ENCODE measurements around the gene EIF4E1B. TPM values are rescaled to one million over a fixed set of nuclear protein-coding genes. Genes with fewer than 3 reads are reported as not detected.

Gene EIF4E1B
- total RNA-seq, 1 donor from 2014 or later, result not detected

DNA sequence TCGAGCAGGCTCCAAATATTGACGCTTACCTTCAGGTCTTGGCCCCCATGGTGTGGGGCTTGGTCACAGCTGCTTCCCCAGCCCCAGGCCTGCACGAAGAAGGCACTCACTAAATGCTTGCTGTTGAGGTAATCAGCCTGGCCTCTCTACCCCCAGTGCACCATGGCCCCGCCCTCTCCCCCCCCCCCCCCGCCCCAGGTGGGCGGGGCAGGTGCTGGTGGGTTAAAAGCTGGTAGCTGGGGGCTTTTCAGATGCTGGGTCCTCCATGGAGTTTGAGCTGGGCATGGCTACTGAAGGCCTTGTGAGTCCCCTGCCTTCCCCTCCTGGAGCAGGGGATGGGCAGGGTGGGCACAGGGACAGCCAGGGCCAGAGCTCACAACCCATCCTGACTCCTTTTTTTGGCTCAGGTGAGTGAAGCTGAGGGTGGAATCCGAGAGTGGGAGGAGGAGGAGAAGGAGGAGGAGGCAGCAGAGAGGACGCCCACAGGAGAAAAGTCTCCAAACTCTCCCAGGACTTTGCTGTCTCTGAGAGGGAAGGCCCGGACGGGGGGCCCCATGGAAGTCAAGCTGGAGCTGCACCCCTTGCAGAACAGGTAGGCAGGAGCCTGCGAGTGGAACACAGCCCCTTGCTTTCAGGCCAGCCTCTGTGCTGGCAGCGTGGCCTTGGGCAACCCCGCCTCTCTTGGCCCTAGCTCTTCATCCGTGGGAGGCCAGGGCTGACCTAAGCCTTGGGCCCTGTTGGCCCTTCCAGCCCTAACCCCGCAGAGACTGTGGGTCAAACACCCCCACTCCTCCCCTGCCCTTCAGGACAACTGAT is 12.4 kb downstream of the EIF4E1B start:
- intact Hi-C loops (cut with DNase I), result no loop called here
- DNase-seq (ENCODE audit: low spot score) (no peak), ATAC-seq (no peak)

- DNase-seq (ENCODE audit: low spot score) (no peak), ATAC-seq (no peak)
- intact Hi-C loops (cut with DNase I), result no loop called here
These were observed 13.2 kb downstream of the EIF4E1B start for GRCh38 chr5:176643491-176644219.

DNA sequence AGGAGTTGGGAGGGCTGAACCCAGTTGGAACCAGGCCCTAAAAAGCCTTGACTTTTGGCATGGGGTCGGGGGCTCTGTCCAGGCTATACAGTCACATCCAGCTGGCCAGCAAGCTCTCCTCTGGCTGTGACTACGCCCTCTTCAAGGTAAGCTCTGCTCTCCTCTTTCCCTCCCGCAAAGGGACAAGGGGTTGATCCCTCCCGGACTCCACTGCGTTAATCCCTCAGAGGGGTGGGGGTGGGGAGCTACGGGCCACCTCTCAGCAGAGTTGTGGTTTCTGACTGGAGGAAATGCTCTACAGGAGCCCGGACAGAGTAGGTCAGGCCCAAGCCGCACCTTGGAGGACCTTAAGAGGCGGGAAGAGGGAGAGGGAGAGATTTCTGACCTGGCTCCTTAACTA is 13.8 kb downstream of the EIF4E1B start:
- intact Hi-C loops (cut with DNase I), result no loop called here
- ATAC-seq (no peak), DNase-seq (ENCODE audit: low spot score) (no peak)

- intact Hi-C loops (cut with DNase I), result no loop called here
These were observed 14.6 kb downstream of the EIF4E1B start for GRCh38 chr5:176644878-176645670.

DNA sequence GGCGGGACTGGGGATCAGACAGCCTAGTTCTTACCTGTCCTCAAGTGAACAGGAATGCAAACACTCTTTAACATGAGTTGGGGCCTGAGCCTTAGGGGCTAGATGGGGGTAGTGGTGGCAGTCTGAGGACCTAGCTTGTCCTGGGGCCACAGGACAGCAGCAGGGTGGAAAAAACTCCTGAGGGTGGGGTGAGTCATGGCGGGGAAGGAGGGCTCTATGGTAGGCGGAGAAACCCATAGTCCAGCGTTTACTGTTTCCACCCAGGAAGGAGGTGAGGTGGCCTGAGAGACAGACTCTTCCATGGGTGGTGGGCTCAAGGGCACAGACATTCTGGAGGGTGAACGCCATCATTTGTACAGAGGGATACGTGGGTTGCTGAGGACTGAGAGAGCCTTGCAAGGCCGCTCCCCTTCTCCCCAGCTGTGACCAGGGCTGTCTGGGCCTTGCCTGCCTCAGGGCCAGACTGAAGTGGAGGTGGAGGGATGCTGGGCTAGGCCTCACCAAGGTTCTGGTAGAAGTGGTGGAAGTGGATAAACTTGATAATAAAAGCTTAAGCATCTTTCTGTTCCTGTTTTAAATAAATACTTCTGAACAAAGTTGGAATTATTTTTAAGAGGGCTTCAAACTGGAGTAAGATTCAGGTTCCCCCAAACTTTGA is 15.7 kb downstream of the EIF4E1B start:
- intact Hi-C loops (cut with DNase I), result no loop called here

More at GRCh38 chr5:176644878-176645670, 14.6 kb downstream of the EIF4E1B start:
- ATAC-seq (no peak), DNase-seq (ENCODE audit: low spot score) (no peak)

GRCh38 chr5:176646707-176647029 is 16.2 kb downstream of the EIF4E1B start:
- intact Hi-C loops (cut with DNase I), result no loop called here
- DNase-seq (ENCODE audit: low spot score) (peak; percentile 75), ATAC-seq (peak; percentile 1)

More for the DNA sequence above, 15.7 kb downstream of the EIF4E1B start:
- no peak for DNase-seq (ENCODE audit: low spot score)
- ATAC-seq, result no peak

DNA sequence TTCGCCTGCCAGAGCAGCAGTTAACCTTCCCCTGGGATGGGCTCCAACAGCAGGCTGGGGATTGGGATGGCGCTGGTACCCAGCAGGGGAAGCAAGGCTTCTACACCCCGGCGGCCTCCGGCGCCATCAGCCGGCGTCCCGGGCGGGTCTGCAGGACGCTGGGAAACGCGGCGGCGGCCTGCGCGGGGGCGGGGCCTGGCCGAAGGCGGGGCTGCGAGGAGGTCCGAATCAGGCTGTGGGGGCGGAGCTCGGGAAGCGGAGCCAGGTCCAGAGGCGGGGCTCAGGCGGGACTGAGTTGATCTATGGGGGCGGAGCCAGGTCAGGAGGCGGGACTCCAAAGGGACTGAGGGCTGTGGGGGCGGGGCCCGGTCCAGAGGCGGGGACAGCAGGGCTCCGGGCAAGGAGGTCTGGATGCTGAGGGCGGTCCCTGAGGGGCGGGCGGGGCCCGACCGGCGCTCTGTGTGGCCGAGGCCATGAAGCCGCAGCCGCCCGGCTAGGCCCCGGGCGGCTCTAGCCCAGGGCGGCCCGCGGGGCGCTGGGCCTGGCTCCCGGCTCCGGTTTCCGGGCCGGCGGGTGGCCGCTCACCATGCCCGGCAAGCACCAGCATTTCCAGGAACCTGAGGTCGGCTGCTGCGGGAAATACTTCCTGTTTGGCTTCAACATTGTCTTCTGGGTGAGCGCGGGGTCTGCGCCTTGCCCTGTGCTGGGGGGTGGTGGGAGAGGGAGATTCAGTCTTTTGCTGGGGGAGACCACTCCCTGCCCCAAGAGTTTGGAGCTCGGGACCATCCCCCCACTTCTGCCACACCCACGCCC is 16.8 kb downstream of the EIF4E1B start, which contains the start of gene TSPAN17:
TSPAN17 (plus strand) TSS at position 455 of the 813 bp plus-strand sequence; CDS start at position 587, 132 bp downstream.
- ATAC-seq, result peak; percentile 99
- peak; percentile 100 for DNase-seq (ENCODE audit: low spot score)
- intact Hi-C loops (cut with DNase I), result no loop called here

GRCh38 chr5:176647843-176648473 is 17.5 kb downstream of the EIF4E1B start:
- ATAC-seq (no peak), DNase-seq (ENCODE audit: low spot score) (peak; percentile 84)
- intact Hi-C loops (cut with DNase I), result no loop called here

GRCh38 chr5:176648474-176649194 is 18.2 kb downstream of the EIF4E1B start:
- no peak for ATAC-seq
- no peak for DNase-seq (ENCODE audit: low spot score)
- intact Hi-C loops (cut with DNase I), result no loop called here

- no peak for ATAC-seq
- DNase-seq (ENCODE audit: low spot score), result no peak
- intact Hi-C loops (cut with DNase I), result no loop called here
These were observed 19.9 kb downstream of the EIF4E1B start for GRCh38 chr5:176650354-176650884.

- intact Hi-C loops (cut with DNase I), result no loop called here
- ATAC-seq (no peak), DNase-seq (ENCODE audit: low spot score) (no peak)
These were observed 21.1 kb downstream of the EIF4E1B start for GRCh38 chr5:176651472-176651980.

DNA sequence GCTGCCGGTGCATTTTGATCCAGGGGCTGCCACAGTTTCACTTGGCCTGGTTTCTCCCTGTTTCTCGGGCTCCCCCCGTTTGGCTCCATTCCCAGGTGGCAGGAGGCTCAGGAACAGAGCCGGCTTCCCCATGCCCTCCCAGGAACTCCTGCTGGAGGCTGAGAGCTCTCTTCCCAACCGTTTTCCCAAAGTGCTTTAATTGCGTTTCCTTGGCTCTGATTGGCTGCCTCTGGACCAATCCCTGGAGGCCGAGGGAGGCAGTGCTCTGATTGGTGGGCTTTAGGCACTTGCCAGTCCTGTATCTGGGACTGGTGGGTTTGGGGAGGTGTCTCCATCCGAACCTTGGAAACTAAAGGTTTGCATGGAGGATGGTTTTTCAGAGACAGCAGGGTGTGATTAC is 21.7 kb downstream of the EIF4E1B start:
- ATAC-seq (no peak), DNase-seq (ENCODE audit: low spot score) (no peak)
- intact Hi-C loops (cut with DNase I), result no loop called here

- DNase-seq (ENCODE audit: low spot score) (no peak), ATAC-seq (no peak)
- intact Hi-C loops (cut with DNase I), result no loop called here
These were observed 23.2 kb downstream of the EIF4E1B start for GRCh38 chr5:176653401-176654385.

- DNase-seq (ENCODE audit: low spot score) (no peak), ATAC-seq (no peak)
- intact Hi-C loops (cut with DNase I), result no loop called here
These were observed 24.4 kb downstream of the EIF4E1B start for GRCh38 chr5:176654856-176655255.

GRCh38 chr5:176656467-176656990 is 26.1 kb downstream of the EIF4E1B start:
- intact Hi-C loops (cut with DNase I), result no loop called here
- DNase-seq (ENCODE audit: low spot score), result no peak

More at GRCh38 chr5:176656467-176656990, 26.1 kb downstream of the EIF4E1B start:
- ATAC-seq, result no peak
